ENCODE measurements around the gene PCSK7. TPM values are rescaled to one million over a fixed set of nuclear protein-coding genes. Genes with fewer than 3 reads are reported as not detected.

PCSK7 gene
- total and polyA plus RNA-seq, 2 of the 8 experiments (the other 6 are each of a cell fraction or from before 2014, with no cell fraction given): 23.4 to 38.5 TPM

- POLR2A ChIA-PET (ENCODE audit: partially characterized antibody): interaction anchor here (0.8 to 4.3 kb wide), 11 partner anchors 9 to 76 kb away, joined by 3 to 35 read pairs (median 5); partner anchors contain the start of genes PAFAH1B2, PCSK7 and TAGLN
- no peak for FAIRE-seq
- H3K9ac ChIP-seq (replicated peaks in 1 of 4; ENCODE audit: extremely low read depth in 1 of 4, low read depth in 3 of 4, low read length in 3 of 4): no peak overlapping the region
Measured at GRCh38 chr11:117172724-117173421, 59.0 kb downstream of the PCSK7 start.

More at GRCh38 chr11:117172724-117173421, 59.0 kb downstream of the PCSK7 start:
- H3K23ac ChIP-seq (ENCODE audit: insufficient read length): no peak overlapping the region
- H3K14ac ChIP-seq (ENCODE audit: insufficient read length): no peak overlapping the region
- H4K5ac ChIP-seq (ENCODE audit: insufficient read length, low read depth, low read length): no peak overlapping the region
- DNase-seq (ENCODE audit: low read depth in 1 of 2, low spot score in 2 of 2): no peak
- no peak overlapping the region for H3K56ac ChIP-seq (replicated peaks; ENCODE audit: insufficient read length, low read depth, low read length)
- no peaks in the 10 kb centered on the region for H3K79me2 ChIP-seq (ENCODE audit: control insufficient read depth in 1 of 2, insufficient read depth in 2 of 2, low read length in 2 of 2)
- no peak overlapping the region for H2BK120ac ChIP-seq (replicated peaks; ENCODE audit: low read depth, low read length)
- no peak overlapping the region for H4K8ac ChIP-seq (ENCODE audit: extremely low read depth, insufficient read depth, low read length)
- no peak overlapping the region for H2BK20ac ChIP-seq (ENCODE audit: low read length)
- H2BK5ac ChIP-seq (ENCODE audit: low read depth, low read length): no peak overlapping the region
- no peak overlapping the region for H2AK5ac ChIP-seq (ENCODE audit: low read depth, low read length)
- H3K4me2 ChIP-seq (ENCODE audit: insufficient read depth in 1 of 2, low read depth in 2 of 2, low read length in 2 of 2): no peak overlapping the region
- no peak overlapping the region for H3K18ac ChIP-seq (ENCODE audit: extremely low read depth, low read length)
- no peak overlapping the region for H3K4me3 ChIP-seq (ENCODE audit: extremely low read depth in 1 of 4, insufficient read depth in 2 of 4, low read depth in 3 of 4, low read length in 4 of 4)
- WGBS, 2 experiments (ENCODE audit: extremely low coverage in 1 of 2, insufficient coverage in 1 of 2, insufficient read length in 1 of 2, insufficient replicate concordance in 2 of 2, low coverage in 1 of 2, low lambda C conversion rate in 2 of 2, missing lambda C conversion rate in 1 of 2): 92% methylated on average over 14 of the region's 14 CpGs; no CpG with 5 or more reads in 1 of the 2 experiments
- H3K9me3 ChIP-seq (ENCODE audit: insufficient read depth in 2 of 2, low read depth in 1 of 2, low read length in 1 of 2): no peaks in the 10 kb centered on the region
- H3K79me1 ChIP-seq (ENCODE audit: low read depth, low read length): no peaks in the 10 kb centered on the region; the same call in 1 of the 2 replicates
- H3K27me3 ChIP-seq (replicated peaks in 1 of 4; ENCODE audit: control insufficient read depth in 3 of 4, extremely low read depth in 1 of 4, insufficient read depth in 3 of 4, low read length in 3 of 4): no peaks in the 10 kb centered on the region
- H4K20me1 ChIP-seq (replicated peaks in 1 of 2; ENCODE audit: control insufficient read depth in 1 of 2, insufficient read depth in 2 of 2, low read length in 2 of 2): peaks cover 0 to 3% of the 10 kb centered on the region in 2 experiments
- TF ChIP-seq SUZ12 (IDR thresholded peaks at IDR 0.05; ENCODE audit: low read length): no peak
- no peak for TF ChIP-seq EGR1 (IDR thresholded peaks at IDR 0.05; ENCODE audit: borderline replicate concordance, low read depth, low read length)
- TF ChIP-seq SIN3A (conservative IDR thresholded peaks at IDR 0.05 in 1 of 2, IDR thresholded peaks at IDR 0.05 in 1 of 2; ENCODE audit: low read depth in 1 of 2, low read length in 2 of 2): no peak
- TF ChIP-seq ASH2L (IDR thresholded peaks at IDR 0.05; ENCODE audit: low read length): no peak
- TF ChIP-seq NRF1 (IDR thresholded peaks at IDR 0.05; ENCODE audit: low read depth, low read length): no peak
- no peak for TF ChIP-seq EP300 (IDR thresholded peaks at IDR 0.05; ENCODE audit: borderline replicate concordance in 1 of 2, low read depth in 2 of 2, low read length in 2 of 2)
- no peak for TF ChIP-seq MAX (IDR thresholded peaks at IDR 0.05)
- no peak for TF ChIP-seq PHF8 (conservative IDR thresholded peaks at IDR 0.05; ENCODE audit: low read depth, low read length)
- no peak for TF ChIP-seq MAFK (IDR thresholded peaks at IDR 0.05; ENCODE audit: low read depth, low read length)
- TF ChIP-seq HDAC6 (IDR thresholded peaks at IDR 0.05; ENCODE audit: low read depth, low read length): no peak
- TF ChIP-seq TBP (IDR thresholded peaks at IDR 0.05; ENCODE audit: low read depth, low read length): no peak
- no peak for TF ChIP-seq BACH1 (IDR thresholded peaks at IDR 0.05; ENCODE audit: low read length)
- H3K4me1 ChIP-seq (replicated peaks in 1 of 4; ENCODE audit: control insufficient read depth in 3 of 4, insufficient read depth in 4 of 4, low read length in 3 of 4): no peaks in the 10 kb centered on the region
- H4K91ac ChIP-seq (replicated peaks; ENCODE audit: insufficient read length, low read length): no peak overlapping the region
- no peaks in the 10 kb centered on the region for H3K23me2 ChIP-seq (ENCODE audit: low read depth, low read length)
- H2BK12ac ChIP-seq (ENCODE audit: low read depth, low read length): no peak overlapping the region
- H2BK15ac ChIP-seq (ENCODE audit: low read length): no peak overlapping the region
- CTCF ChIA-PET (ENCODE audit: partially characterized antibody): interaction anchor here (0.5 to 2.8 kb wide), 14 partner anchors 8 to 1395 kb away, joined by 3 to 24 read pairs (median 3); partner anchors contain the start of genes PAFAH1B2 and PCSK7
- peaks cover 2 to 29% (median 15%) of the 10 kb centered on the region in 4 experiments; a peak in 5 of 8 replicates for H3K36me3 ChIP-seq (ENCODE audit: control insufficient read depth in 2 of 4, insufficient read depth in 4 of 4, low read length in 3 of 4)
- no peak overlapping the region for H3K4ac ChIP-seq (replicated peaks; ENCODE audit: insufficient read length, low read depth, low read length)
- H3K27ac ChIP-seq (ENCODE audit: low read depth, low read length): no peak overlapping the region
- no peak overlapping the region for H2AFZ ChIP-seq (ENCODE audit: low read length)

Data from H1 (cell line).